Endometrial microvascular endothelial cells (primary cell): Measurements from ENCODE around the gene LPCAT2. TPM values are rescaled to one million over a fixed set of nuclear protein-coding genes. Genes with fewer than 3 reads are reported as not detected.

Experiments
- in situ Hi-C: cut with HindIII; loops from 2 replicates; pipeline ENCODE4 v1.10.0; 2017; ENCODE audit warnings: low sequenced_read_pairs, low pct_unique_long_range_greater_than_20kb; ENCODE audit errors: inconsistent ontology term
- total RNA-seq: library from RNA; depleted of rRNA; stranded (reverse); fragments of >200 nt; gene quantifications from one replicate; pipeline ENCODE4 v1.2.3, GENCODE V29; 2015; ENCODE audit errors: inconsistent ontology term

LPCAT2 gene
- total RNA-seq, 1 donor from 2014 or later: 37.6 TPM

DNA sequence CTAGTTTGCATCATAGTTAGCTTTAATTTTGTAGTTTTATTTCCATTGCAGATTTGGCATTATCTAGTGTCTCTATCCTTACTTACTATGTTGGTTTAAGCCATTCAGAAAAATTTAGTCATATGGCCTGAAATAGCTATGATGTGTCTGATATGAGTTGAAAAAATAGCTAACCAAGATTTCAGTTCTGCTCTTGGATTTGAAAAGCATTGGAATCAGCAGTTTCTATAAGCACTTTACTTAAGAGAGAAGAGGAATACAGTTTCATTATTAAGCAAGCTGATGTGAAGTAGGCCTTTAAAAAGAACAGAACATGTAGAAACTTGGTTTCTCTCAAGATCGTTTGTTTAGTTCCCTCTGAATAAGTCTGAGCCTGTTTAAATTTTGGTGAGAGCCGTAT is 25.9 kb downstream of the LPCAT2 start:
- in situ Hi-C loops: no loop called here

DNA sequence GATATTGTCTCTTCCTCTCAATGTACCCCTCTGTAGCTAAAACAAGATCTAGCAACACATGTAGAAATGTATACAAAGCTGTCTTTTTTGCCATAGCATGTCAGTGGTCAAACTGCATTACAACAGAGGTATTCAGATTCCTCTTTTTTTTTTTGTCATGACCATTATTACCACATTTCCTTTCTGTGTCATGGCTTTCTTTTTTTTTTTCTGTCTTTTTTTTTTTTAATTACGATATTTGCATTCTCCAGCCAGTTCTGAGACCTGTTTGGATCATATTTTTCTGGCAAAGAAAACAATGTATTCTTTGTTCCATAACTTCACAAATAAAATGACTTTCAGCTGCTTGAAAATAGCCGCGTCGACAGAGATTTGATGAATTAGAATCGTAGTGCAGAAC is 30.2 kb downstream of the LPCAT2 start:
- in situ Hi-C loops: no loop called here

DNA sequence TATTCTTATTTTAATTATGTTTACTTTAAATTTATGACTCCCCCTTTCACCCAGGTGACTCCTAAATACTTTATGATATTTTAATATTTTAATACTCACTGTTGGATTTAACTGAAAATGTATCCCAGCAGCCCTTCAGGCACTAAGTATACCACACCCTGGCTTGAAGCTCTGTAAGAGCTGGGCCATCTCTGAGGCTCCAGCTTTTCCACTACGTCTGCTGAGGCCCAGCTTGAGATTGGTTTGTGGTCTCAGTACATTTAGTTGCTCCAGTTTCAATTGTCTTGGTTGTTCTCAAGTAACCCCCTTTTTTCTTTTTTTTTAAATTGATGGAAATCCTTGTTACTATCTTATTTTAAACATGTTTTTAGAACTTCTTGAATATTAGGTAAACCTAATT is 30.6 kb downstream of the LPCAT2 start:
- in situ Hi-C loops: no loop called here

DNA sequence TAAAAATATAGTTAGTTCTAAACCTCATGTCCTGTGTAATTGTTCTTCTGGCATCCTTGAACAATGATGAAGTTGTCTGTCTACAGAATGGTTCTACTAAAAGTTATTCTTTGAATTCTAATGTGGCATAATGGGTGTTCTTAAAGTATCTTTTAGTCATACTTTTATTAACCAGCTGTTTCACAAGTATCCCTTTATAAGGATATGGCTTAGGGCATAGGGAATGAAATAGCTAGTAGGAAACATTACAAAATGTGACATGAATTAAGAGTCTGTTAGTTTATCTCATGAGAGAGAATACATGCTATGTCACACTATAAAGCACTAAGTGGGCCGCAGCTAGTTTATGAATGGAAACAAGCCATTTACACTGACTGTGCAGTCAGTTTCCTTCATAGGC is 31.3 kb downstream of the LPCAT2 start:
- in situ Hi-C loops: no loop called here

DNA sequence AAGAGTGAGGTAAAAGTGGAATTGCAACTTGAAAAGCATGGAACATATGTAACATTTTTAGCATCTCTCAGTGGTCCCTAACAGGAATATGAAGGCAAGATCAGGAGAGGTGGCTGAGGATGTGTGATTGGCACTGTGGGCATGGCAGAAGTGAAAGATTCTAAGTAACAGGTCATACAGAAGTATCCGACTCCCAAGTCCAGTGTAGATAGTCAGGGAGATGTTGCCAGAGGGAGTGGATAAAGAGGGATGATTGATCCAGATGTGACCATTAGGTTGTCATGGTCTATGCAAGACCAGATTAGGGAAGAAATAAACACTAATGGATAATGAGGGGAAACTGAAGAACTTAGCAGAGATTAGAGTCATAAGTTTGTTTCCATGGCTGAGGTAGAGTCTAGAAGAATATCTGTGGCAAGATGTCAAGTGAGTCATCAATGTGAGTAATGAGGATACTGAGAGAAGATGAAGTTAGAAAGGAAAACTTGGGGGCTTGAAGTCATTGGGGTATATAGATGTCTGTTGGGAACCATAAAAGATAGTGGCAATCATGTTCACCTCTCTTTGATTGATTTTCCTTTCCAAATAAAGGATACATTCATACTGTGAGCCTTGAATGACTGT is 33.7 kb downstream of the LPCAT2 start:
- in situ Hi-C loops: no loop called here

DNA sequence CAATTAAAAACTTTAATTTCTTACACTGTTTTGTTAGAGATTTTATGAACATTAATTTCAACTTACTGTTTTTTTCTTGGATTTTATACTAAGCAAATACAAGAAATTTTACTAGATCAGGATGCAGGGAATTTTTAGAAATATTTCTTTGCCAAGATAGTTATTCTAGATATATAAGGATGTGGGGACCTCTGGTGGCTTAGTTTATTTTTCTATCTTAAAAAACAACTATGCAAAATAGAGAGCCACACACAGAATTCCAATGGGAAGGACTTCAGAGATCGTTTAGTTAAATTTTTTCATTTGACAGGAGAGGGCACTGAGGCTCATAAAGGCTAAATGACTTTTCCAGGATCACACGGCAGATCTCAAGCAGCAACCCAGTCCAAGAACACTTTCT is 34.6 kb downstream of the LPCAT2 start:
- in situ Hi-C loops: no loop called here

DNA sequence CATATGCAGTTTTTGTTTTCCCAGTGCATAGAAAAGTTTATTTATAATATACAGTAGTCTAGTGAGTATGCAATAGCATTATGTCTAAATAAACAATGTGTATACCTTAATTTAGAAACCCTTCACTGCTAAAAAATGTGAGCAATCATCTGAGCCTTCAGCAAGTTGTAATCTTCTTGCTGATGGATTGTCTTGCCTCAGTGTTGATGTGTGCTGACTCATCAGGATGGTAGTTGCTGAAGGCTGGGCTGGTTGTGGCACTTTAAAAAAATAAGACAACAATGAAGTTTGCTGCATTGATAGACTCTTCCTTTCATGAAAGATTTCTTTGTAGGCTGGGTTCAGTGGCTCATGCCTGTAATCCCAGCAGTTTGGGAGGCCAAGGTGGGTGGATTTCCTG is 43.7 kb downstream of the LPCAT2 start:
- in situ Hi-C loops: no loop called here

DNA sequence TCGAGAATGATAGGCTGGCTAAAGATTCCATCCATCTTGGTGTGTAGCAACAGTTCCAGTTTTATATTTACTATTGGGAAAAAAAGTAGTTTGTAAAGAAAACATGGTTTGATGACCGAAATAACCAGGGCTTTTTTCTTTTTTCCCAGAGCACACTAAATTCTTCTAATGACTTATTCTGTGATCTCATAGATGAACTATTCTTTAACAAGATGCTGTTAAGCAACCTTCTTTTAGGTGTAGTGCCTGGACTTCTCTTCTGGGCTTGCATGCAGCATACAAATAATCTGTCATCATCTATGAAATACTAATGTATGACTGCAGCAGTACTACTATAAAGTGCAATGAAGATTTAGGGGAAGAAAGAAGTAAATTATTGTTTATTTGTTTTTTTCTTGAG is 46.6 kb downstream of the LPCAT2 start:
- in situ Hi-C loops: no loop called here

DNA sequence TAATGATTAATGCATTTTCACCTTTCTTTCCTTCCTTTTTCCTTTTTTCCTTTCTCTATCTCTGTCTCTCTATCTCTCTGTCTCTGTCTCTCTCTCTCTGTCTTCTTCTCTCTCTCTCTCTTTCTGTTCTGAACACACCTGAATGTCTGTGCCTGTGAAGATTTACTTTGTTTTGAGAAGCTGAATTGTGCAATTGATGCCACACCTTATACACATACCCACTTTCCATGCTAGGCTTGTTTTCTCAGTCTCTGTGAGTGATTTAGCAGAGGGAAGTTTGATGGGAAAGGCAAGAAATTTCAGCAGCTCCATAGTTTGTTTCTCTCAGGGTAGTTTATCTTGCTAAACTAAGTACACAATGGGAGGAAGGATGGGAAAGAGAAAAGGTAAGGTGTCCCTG is 48.3 kb downstream of the LPCAT2 start:
- in situ Hi-C loops: no loop called here

DNA sequence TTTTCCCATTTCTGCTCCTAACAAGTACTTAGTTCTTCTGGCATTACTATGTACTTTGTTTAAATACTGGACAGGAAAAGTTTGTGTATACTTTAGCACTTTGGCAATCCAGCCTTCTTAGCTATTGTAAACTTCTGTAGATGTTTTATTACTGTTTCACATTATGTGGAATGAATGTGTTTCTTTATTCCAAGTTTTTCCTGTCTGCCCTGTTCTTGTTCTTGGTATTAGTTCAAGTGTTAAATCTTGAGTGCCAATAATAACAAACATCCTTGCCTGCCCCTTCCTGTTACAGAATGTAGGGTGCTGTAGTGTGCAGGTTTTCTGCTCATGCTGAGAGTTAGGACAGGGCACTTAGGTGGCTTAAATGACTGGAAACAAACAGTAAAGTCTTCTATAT is 50.4 kb downstream of the LPCAT2 start:
- in situ Hi-C loops: no loop called here

DNA sequence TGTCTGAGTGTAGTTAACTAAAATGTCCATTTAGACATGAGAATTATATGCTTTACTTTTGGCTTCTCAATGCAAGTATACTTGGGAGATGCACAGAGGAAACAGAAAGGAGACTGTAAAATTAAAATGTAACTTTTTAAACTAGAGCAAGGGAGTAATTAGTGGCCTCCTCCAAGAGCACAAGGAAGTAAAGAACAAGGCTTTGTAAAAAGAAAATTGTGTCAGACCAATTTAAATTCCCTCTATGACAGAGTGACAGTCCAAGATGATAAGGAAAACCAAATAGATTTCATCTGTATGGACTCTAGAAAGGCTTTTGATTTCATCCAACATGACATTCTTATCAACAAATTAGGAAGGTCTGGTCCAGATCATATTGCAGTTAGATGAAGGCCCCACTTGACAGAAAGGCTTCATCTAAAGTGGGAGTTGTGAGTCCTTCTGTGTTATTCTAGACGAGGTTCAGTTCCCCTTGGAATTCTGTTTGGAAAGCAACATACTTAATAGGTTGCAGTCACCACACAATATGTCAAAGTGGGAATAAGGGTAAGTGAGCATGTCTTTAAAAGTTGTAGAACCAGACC is 51.2 kb downstream of the LPCAT2 start:
- in situ Hi-C loops: no loop called here

DNA sequence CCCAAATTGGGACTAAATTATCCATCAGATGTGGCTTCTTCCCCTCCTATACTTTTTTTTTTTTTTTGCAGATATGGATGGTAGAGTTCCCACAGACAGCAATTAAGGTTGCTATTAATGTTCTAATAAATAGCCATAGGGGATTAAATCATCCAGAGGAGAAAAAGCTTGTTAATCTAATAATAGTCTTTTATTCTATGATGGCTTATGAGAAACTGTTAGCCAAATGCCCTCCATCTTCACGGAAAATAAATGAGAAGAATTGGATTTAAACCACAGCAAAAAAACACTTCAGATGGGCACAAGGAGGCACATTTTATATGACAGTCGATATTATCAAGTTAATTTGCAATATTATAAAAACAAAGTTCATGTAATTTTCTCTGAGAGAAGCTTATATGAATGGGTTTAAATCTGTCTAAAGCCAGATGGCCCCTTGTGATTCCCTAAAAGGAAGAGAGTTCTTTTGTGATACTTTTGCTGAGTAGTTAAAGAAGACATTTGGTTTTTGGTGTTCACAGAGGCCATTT is 52.5 kb downstream of the LPCAT2 start:
- in situ Hi-C loops: no loop called here

DNA sequence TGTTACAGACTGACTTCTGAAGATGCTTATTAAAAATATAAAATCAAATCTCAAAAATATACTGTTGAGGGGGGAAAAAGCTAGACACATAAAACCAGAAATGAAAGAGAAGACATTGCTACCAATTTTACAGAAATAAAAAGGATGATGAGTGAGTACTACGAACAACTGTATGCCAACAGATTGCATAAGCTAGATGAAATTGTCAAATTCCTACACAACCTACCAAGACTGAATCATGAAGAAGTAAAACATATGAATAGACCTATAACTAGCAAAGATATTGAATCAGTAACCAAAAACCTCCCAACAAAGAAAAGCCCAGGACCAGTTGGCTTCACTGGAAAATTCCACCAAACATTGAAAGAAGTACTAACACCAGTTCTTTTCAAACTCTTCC is 54.1 kb downstream of the LPCAT2 start:
- in situ Hi-C loops: no loop called here

DNA sequence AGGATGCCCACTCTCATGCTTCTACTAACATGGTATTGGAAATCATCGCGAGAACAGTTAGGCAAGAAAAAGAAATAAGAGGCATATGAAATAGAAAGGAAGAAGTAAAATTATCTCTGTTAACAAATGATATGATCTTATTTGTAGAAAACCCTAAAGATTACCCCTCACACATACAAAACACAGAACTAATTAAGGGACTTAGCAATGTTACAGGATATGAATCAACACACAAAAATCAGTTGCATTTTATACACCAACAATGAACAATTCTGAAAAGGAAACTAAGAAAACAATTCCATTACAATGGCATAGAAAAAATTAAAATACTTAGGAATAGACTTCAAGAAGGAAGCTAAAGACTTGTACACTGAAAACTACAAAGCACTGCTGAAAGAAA is 54.9 kb downstream of the LPCAT2 start:
- in situ Hi-C loops: no loop called here

DNA sequence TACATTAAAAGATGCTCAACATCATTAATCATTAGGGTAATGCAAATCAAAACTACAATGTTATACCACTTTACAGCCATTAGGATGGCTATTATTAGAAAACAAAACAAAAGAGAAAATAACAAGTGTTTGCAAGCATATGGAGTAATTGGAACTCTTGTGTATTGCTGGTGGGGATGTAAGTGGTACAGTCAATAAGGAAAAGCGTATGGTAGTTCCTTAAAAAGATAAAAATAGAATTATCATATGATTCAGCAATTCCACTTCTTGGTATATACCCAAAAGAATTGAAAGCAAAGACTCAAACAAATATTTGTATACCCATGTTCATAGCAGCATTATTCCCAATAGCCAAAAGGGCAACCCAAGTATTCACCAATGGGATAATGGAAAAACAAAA is 56.2 kb downstream of the LPCAT2 start:
- in situ Hi-C loops: no loop called here

DNA sequence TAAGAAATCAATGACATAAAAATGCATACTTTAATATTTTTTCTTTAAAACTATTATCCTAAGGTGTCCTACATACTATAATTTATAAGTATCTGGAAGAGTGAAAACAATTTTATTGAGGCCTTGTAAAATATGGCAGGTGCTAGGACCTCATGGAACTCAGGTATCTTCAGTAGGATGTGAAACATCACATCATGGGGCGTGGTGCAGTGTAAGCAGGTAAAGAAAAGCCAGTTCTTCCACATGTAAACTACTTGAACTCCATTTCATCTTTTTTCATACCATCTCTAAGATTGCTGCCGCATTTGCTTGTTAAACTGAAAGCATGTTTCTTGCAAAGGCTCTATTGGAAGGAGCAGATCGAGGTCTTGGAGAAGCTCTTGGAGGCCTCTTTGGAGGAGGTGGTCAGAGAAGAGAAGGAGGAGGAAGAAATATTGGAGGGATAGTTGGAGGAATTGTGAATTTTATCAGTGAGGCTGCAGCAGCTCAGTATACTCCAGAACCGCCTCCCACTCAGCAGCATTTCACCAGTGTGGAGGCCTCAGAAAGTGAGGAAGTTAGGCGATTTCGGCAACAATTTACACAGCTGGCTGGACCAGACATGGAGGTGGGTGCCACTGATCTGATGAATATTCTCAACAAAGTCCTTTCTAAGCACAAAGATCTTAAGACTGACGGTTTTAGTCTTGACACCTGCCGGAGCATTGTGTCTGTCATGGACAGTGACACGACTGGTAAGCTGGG is 57.7 kb downstream of the LPCAT2 start, which contains the start of gene CAPNS2:
Gene CAPNS2, plus strand, starts transcription at position 253 of the 744 bp plus-strand sequence. Its CDS starts 73 bp downstream, at position 326.
- in situ Hi-C loops: no loop called here

DNA sequence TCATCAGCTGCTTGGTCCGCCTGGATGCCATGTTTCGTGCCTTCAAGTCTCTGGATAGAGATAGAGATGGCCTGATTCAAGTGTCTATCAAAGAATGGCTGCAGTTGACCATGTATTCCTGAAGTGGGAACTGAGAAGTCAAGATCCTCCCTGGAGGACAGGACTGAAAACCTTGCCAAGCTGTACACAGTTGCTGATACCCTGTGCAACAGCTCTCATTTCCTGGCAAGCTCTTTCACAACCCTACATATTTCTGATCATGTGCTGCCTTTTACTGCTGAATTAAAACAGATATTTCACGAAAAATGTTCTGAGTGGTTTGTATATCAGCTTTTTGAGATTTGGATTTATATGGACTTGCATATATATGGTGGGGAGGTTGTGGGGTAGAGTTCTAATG is 58.5 kb downstream of the LPCAT2 start:
- in situ Hi-C loops: no loop called here

DNA sequence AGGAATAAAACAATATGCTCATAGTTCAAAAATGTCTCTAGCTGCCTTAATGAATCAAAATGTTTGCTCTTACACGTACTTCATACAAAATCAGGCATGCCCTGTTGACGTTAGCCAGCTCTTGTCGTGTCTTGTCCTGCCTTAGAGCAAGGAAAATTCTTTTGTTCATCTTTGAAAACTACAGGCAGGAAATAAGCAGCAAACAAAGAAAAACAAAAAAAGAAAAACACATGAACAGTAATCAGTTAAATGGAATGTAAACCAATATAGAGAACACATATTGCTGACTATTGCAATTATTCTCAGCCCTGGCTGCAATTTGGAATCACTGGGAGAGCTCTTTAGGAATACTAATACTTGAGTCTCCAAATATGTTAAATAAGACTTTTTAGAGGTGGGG is 59.3 kb downstream of the LPCAT2 start:
- in situ Hi-C loops: no loop called here

DNA sequence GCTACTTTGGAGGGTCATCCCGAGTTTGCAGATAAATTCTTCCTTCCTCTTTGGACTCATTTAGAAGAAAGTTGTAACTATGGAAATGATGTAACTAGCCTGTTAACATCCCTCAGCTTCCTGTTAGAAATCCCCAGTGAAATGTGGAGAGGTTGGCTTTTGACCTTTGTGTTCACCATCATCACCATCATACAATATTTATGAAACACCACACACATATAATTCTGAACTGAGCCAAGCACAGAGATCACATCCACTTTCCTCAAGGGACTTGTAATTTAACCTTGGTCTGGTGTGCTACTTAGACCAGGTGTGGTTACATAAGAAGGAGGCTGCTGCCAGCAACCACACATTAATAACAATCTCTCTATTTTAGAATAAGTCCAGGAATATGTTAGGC is 60.2 kb downstream of the LPCAT2 start:
- in situ Hi-C loops: no loop called here

DNA sequence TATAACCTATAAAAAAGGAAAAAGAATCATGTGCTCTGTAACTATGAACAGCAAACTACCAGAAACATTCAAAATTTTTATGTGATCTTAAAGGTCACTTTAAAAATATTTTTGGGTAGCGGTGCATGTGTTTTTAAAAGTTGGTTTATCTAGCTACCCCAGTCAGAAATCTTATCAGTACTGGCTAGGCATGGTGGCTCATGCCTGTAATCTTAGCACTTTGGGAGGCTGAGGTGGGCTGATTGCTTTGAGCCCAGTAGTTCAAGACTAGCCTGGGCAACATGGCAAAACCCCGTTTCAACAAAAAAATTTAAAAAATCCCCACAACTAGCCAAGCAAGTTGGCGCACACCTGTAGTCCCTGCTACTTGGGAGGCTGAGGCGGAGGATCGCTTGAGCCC is 61.3 kb downstream of the LPCAT2 start:
- in situ Hi-C loops: no loop called here
